Measurements from ENCODE around the gene TINCR.

GRCh38 chr19:5587071-5587455 lies 19.3 kb upstream of the TINCR start:
- TF ChIP-seq REST (IDR thresholded peaks at IDR 0.05; ENCODE audit: insufficient read depth in 1 of 2, low read depth in 2 of 2, low read length in 2 of 2) = no peak
- no peak for TF ChIP-seq TAF1 (IDR thresholded peaks at IDR 0.05; ENCODE audit: borderline replicate concordance, insufficient read depth, low read length)
